NB4 (cell line): ENCODE results near the gene KRT1.
A peak's percentile ranks its signal among the peaks of the same experiment; 100 is the strongest.

Experiments used
- DNase-seq: peaks from one replicate; pipeline ENCODE4 v3.0.0; 2010; ENCODE audit warnings: low read depth
- H3K4me3 ChIP-seq: one replicate; pipeline ENCODE4 v1.5.1; 2011; ENCODE audit warnings: mild to moderate bottlenecking, low read depth, low read length, moderate library complexity
- CTCF ChIP-seq: IDR thresholded peaks from one replicate; pipeline ENCODE4 v1.5.1; 2012; ENCODE audit warnings: low read depth, low read length
- MAX ChIP-seq: IDR thresholded peaks from 2 replicates; pipeline ENCODE4 v1.6.1; 2011; ENCODE audit warnings: low read depth, low read length
- MYC ChIP-seq: IDR thresholded peaks from 2 replicates; pipeline ENCODE4 v1.6.1; 2011; ENCODE audit warnings: low read depth, low read length
- POLR2A ChIP-seq: IDR thresholded peaks from 2 replicates; pipeline ENCODE4 v1.6.1; 2011; ENCODE audit warnings: mild to moderate bottlenecking; ENCODE audit not compliant: insufficient read length; ENCODE audit errors: extremely low read depth

KRT1 gene

GRCh38 chr12:52710730-52711129, 30.5 kb upstream of the KRT1 start:
- H3K4me3 ChIP-seq: no peak overlapping the region
- DNase-seq: peak; percentile 63
- no peak for TF ChIP-seq MAX
- TF ChIP-seq POLR2A: no peak
- TF ChIP-seq MYC: no peak
- no peak for TF ChIP-seq CTCF

- H3K4me3 ChIP-seq: no peak overlapping the region
- TF ChIP-seq MYC (no peak), POLR2A (no peak), CTCF (no peak), MAX (no peak)
- no peak for DNase-seq
Measured at GRCh38 chr12:52708010-52708409, 27.8 kb upstream of the KRT1 start.

- no peak for DNase-seq
- TF ChIP-seq POLR2A (no peak), MYC (no peak), MAX (no peak), CTCF (no peak)
- H3K4me3 ChIP-seq: no peak overlapping the region
Measured at GRCh38 chr12:52704464-52704863, 24.3 kb upstream of the KRT1 start.

GRCh38 chr12:52703878-52704277, 23.7 kb upstream of the KRT1 start:
- H3K4me3 ChIP-seq: no peak overlapping the region
- no peak for DNase-seq
- no peak for TF ChIP-seq MAX
- no peak for TF ChIP-seq CTCF
- TF ChIP-seq MYC: no peak
- no peak for TF ChIP-seq POLR2A

GRCh38 chr12:52703424-52703823, 23.2 kb upstream of the KRT1 start, which contains the start of gene KRT77:
TSS of gene KRT77 (minus strand) at chr12:52703524. CDS start at chr12:52703434, 90 bp downstream.
- no peak for DNase-seq
- no peak within 1 kb of the TSS for H3K4me3 ChIP-seq
- no peak for TF ChIP-seq MYC
- no peak for TF ChIP-seq CTCF
- no peak for TF ChIP-seq MAX
- no peak for TF ChIP-seq POLR2A

- TF ChIP-seq CTCF (no peak), MAX (no peak), MYC (no peak)
- no peak for DNase-seq
- H3K4me3 ChIP-seq: no peak overlapping the region
Measured at GRCh38 chr12:52702338-52702737, 22.1 kb upstream of the KRT1 start.
